ENCODE data around the gene ZNF488. TPM values are rescaled to one million over a fixed set of nuclear protein-coding genes. Genes with fewer than 3 reads are reported as not detected.

The ZNF488 gene
- total RNA-seq, 5 donors from 2014 or later (not counting 1 experiment from before 2014, with no cell fraction given): not detected

- Mint-ChIP-seq H3K27ac (no peak overlapping the region), H3K4me3 (no peak overlapping the region), H3K9me3 (no peaks in the 10 kb centered on the region), H3K36me3 (peaks cover 2% of the 10 kb centered on the region), H3K27me3 (peaks cover 19 to 29% of the 10 kb centered on the region in 2 donors), H3K4me1 (no peaks in the 10 kb centered on the region)
- H3K9me3 ChIP-seq: no peaks in the 10 kb centered on the region
- ChIA-PET CTCF (no interaction called here), POLR2A (no interaction called here)
- H3K4me1 ChIP-seq (ENCODE audit: control insufficient read depth in 1 of 2, extremely low read depth in 1 of 2, insufficient read depth in 2 of 2, low read length in 2 of 2): no peaks in the 10 kb centered on the region
- H3K36me3 ChIP-seq (ENCODE audit: control insufficient read depth in 2 of 2, extremely low read depth in 1 of 2, insufficient read depth in 1 of 2, low read length in 1 of 2): no peaks in the 10 kb centered on the region
- no peak for ATAC-seq (replicated peaks in 1 of 4)
- 89% methylated on average over 3 of the region's 4 CpGs for whole genome bisulfite sequencing (ENCODE audit: insufficient coverage)
- H3K4me3 ChIP-seq (ENCODE audit: control insufficient read depth in 1 of 2, extremely low read depth in 1 of 2, low read length in 1 of 2): no peak overlapping the region
- peaks cover 0 to 18% of the 10 kb centered on the region in 2 experiments for H3K27me3 ChIP-seq (replicated peaks in 1 of 2; ENCODE audit: control insufficient read depth in 2 of 2, extremely low read depth in 1 of 2, insufficient read depth in 2 of 2, low read length in 1 of 2)
- no peak for DNase-seq
- no peak overlapping the region for H3K27ac ChIP-seq (ENCODE audit: low read length)
These were observed 17.1 kb upstream of the ZNF488 start for GRCh38 chr10:47401210-47401609.

GRCh38 chr10:47400786-47401185 lies 16.7 kb upstream of the ZNF488 start:
- Mint-ChIP-seq H3K27ac (no peak overlapping the region), H3K4me1 (no peaks in the 10 kb centered on the region), H3K27me3 (peaks cover 19 to 31% of the 10 kb centered on the region in 2 donors), H3K4me3 (no peak overlapping the region), H3K9me3 (no peaks in the 10 kb centered on the region), H3K36me3 (peaks cover 2% of the 10 kb centered on the region)
- H3K36me3 ChIP-seq (ENCODE audit: control insufficient read depth in 2 of 2, extremely low read depth in 1 of 2, insufficient read depth in 1 of 2, low read length in 1 of 2): no peaks in the 10 kb centered on the region
- no peak overlapping the region for H3K4me3 ChIP-seq (ENCODE audit: control insufficient read depth in 1 of 2, extremely low read depth in 1 of 2, low read length in 1 of 2)
- no peaks in the 10 kb centered on the region for H3K4me1 ChIP-seq (ENCODE audit: control insufficient read depth in 1 of 2, extremely low read depth in 1 of 2, insufficient read depth in 2 of 2, low read length in 2 of 2)
- no peaks in the 10 kb centered on the region for H3K9me3 ChIP-seq
- CTCF ChIA-PET: no interaction called here
- H3K27ac ChIP-seq (ENCODE audit: low read length): no peak overlapping the region
- ATAC-seq (replicated peaks in 1 of 4) (no peak), DNase-seq (no peak)
- H3K27me3 ChIP-seq (replicated peaks in 1 of 2; ENCODE audit: control insufficient read depth in 2 of 2, extremely low read depth in 1 of 2, insufficient read depth in 2 of 2, low read length in 1 of 2): peaks cover 0 to 18% of the 10 kb centered on the region in 2 experiments
- POLR2A ChIA-PET: no interaction called here
- 100% methylated on average over 1 of the region's 3 CpGs for WGBS (ENCODE audit: insufficient coverage)

DNA sequence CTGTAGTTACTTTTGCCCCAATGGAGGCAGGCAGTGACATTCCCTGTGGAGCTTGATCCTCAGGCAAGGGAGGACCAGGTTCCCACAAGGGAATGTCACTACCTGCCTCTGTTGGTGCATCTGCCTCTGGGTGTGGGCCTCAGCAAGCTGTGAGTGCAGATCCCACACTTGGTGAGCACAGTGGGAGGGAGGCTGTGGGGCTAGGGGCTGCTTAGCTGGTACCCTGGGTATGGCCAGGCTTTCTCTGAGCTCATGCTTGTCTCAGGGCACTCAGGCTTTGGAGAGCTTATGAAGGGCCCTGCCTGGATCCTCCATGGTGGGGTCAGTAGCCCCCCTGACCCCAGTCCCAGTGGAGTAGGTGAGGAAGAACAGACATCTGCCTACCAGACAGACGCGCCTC lies 16.2 kb upstream of the ZNF488 start:
- ATAC-seq (replicated peaks in 1 of 4) (no peak), DNase-seq (no peak)
- no peaks in the 10 kb centered on the region for H3K9me3 ChIP-seq
- Mint-ChIP-seq H3K36me3 (peaks cover 2% of the 10 kb centered on the region), H3K27ac (no peak overlapping the region), H3K9me3 (no peaks in the 10 kb centered on the region), H3K4me3 (no peak overlapping the region), H3K27me3 (peaks cover 24 to 35% of the 10 kb centered on the region in 2 donors), H3K4me1 (no peaks in the 10 kb centered on the region)
- CTCF ChIA-PET: no interaction called here
- peaks cover 0 to 20% of the 10 kb centered on the region in 2 experiments for H3K27me3 ChIP-seq (replicated peaks in 1 of 2; ENCODE audit: control insufficient read depth in 2 of 2, extremely low read depth in 1 of 2, insufficient read depth in 2 of 2, low read length in 1 of 2)
- H3K4me1 ChIP-seq (ENCODE audit: control insufficient read depth in 1 of 2, extremely low read depth in 1 of 2, insufficient read depth in 2 of 2, low read length in 2 of 2): no peaks in the 10 kb centered on the region
- no peak overlapping the region for H3K27ac ChIP-seq (ENCODE audit: low read length)
- POLR2A ChIA-PET: no interaction called here
- no peaks in the 10 kb centered on the region for H3K36me3 ChIP-seq (ENCODE audit: control insufficient read depth in 2 of 2, extremely low read depth in 1 of 2, insufficient read depth in 1 of 2, low read length in 1 of 2)
- no peak overlapping the region for H3K4me3 ChIP-seq (ENCODE audit: control insufficient read depth in 1 of 2, extremely low read depth in 1 of 2, low read length in 1 of 2)
- WGBS (ENCODE audit: insufficient coverage): no CpG with 5 or more reads among the region's 2 CpGs

GRCh38 chr10:47397256-47397655 lies 13.2 kb upstream of the ZNF488 start:
- ChIA-PET POLR2A (no interaction called here), CTCF (no interaction called here)
- no peak overlapping the region for H3K4me3 Mint-ChIP-seq
- peaks cover 0 to 15% of the 10 kb centered on the region in 2 experiments for H3K27me3 ChIP-seq (replicated peaks in 1 of 2; ENCODE audit: control insufficient read depth in 2 of 2, extremely low read depth in 1 of 2, insufficient read depth in 2 of 2, low read length in 1 of 2)
- H3K9me3 Mint-ChIP-seq: no peaks in the 10 kb centered on the region
- H3K27ac ChIP-seq (ENCODE audit: low read length): no peak overlapping the region
- peaks cover 28 to 43% of the 10 kb centered on the region in 2 donors for H3K27me3 Mint-ChIP-seq
- no peaks in the 10 kb centered on the region for H3K36me3 Mint-ChIP-seq
- no peaks in the 10 kb centered on the region for H3K4me1 ChIP-seq (ENCODE audit: control insufficient read depth in 1 of 2, extremely low read depth in 1 of 2, insufficient read depth in 2 of 2, low read length in 2 of 2)
- H3K4me3 ChIP-seq (ENCODE audit: control insufficient read depth in 1 of 2, extremely low read depth in 1 of 2, low read length in 1 of 2): no peak overlapping the region
- ATAC-seq (replicated peaks in 1 of 4) (no peak), DNase-seq (no peak)
- no peak overlapping the region for H3K27ac Mint-ChIP-seq
- no peaks in the 10 kb centered on the region for H3K4me1 Mint-ChIP-seq
- no peaks in the 10 kb centered on the region for H3K36me3 ChIP-seq (ENCODE audit: control insufficient read depth in 2 of 2, extremely low read depth in 1 of 2, insufficient read depth in 1 of 2, low read length in 1 of 2)
- H3K9me3 ChIP-seq: no peaks in the 10 kb centered on the region
- no CpG with 5 or more reads among the region's 6 CpGs for WGBS (ENCODE audit: insufficient coverage)

- Mint-ChIP-seq H3K4me1 (no peaks in the 10 kb centered on the region), H3K27ac (no peak overlapping the region), H3K36me3 (no peaks in the 10 kb centered on the region), H3K4me3 (no peak overlapping the region), H3K9me3 (no peaks in the 10 kb centered on the region), H3K27me3 (peaks cover 28 to 39% of the 10 kb centered on the region in 2 donors)
- no peaks in the 10 kb centered on the region for H3K4me1 ChIP-seq (ENCODE audit: control insufficient read depth in 1 of 2, extremely low read depth in 1 of 2, insufficient read depth in 2 of 2, low read length in 2 of 2)
- DNase-seq: no peak
- ChIA-PET POLR2A (no interaction called here), CTCF (no interaction called here)
- H3K4me3 ChIP-seq (ENCODE audit: control insufficient read depth in 1 of 2, extremely low read depth in 1 of 2, low read length in 1 of 2): no peak overlapping the region
- H3K27me3 ChIP-seq (replicated peaks in 1 of 2; ENCODE audit: control insufficient read depth in 2 of 2, extremely low read depth in 1 of 2, insufficient read depth in 2 of 2, low read length in 1 of 2): peaks cover 0 to 10% of the 10 kb centered on the region in 2 experiments
- no peak for ATAC-seq (replicated peaks in 1 of 4)
- H3K36me3 ChIP-seq (ENCODE audit: control insufficient read depth in 2 of 2, extremely low read depth in 1 of 2, insufficient read depth in 1 of 2, low read length in 1 of 2): no peaks in the 10 kb centered on the region
- H3K9me3 ChIP-seq: no peaks in the 10 kb centered on the region
- no peak overlapping the region for H3K27ac ChIP-seq (ENCODE audit: low read length)
These were observed 12.2 kb upstream of the ZNF488 start for GRCh38 chr10:47396311-47396717.

- peaks cover 16 to 19% of the 10 kb centered on the region in 2 donors for H3K27me3 Mint-ChIP-seq
- no peaks in the 10 kb centered on the region for H3K9me3 ChIP-seq
- no CpG with 5 or more reads among the region's 3 CpGs for WGBS (ENCODE audit: insufficient coverage)
- H3K4me1 ChIP-seq (ENCODE audit: control insufficient read depth in 1 of 2, extremely low read depth in 1 of 2, insufficient read depth in 2 of 2, low read length in 2 of 2): peaks cover 0 to 2% of the 10 kb centered on the region in 2 experiments
- peaks cover 4% of the 10 kb centered on the region in 3 donors for H3K4me1 Mint-ChIP-seq
- ChIA-PET POLR2A (no interaction called here), CTCF (no interaction called here)
- H3K4me3 ChIP-seq (ENCODE audit: control insufficient read depth in 1 of 2, extremely low read depth in 1 of 2, low read length in 1 of 2): no peak overlapping the region
- no peaks in the 10 kb centered on the region for H3K36me3 Mint-ChIP-seq
- H3K27ac Mint-ChIP-seq: no peak overlapping the region
- no peaks in the 10 kb centered on the region for H3K9me3 Mint-ChIP-seq
- H3K4me3 Mint-ChIP-seq: no peak overlapping the region
- no peaks in the 10 kb centered on the region for H3K36me3 ChIP-seq (ENCODE audit: control insufficient read depth in 2 of 2, extremely low read depth in 1 of 2, insufficient read depth in 1 of 2, low read length in 1 of 2)
- ATAC-seq (replicated peaks in 1 of 4) (no peak), DNase-seq (no peak)
- peaks cover 0 to 10% of the 10 kb centered on the region in 2 experiments for H3K27me3 ChIP-seq (replicated peaks in 1 of 2; ENCODE audit: control insufficient read depth in 2 of 2, extremely low read depth in 1 of 2, insufficient read depth in 2 of 2, low read length in 1 of 2)
- H3K27ac ChIP-seq (ENCODE audit: low read length): no peak overlapping the region
These were observed 5.5 kb upstream of the ZNF488 start for GRCh38 chr10:47389619-47390018.

DNA sequence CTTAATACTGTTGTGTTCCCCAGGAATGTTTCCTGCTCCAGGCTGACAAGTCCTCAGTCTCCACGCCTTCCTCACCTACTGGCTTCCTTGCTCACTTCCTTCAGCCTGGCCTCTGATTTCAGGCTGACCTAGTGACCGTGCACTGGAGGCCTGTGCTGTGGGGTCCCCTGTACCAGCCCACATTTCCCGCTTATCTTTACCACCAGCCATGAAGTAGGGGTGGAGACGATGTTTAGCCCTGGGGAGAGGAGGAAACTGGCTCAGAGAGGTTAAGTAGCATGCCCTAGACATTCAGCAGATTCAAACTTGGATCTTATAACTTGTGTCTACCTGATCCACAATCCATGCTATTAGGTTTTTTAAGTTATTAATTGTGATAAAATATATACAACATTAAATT lies 4.8 kb upstream of the ZNF488 start:
- Mint-ChIP-seq H3K4me3 (no peak overlapping the region), H3K27ac (no peak overlapping the region), H3K27me3 (peaks cover 13 to 17% of the 10 kb centered on the region in 2 donors), H3K4me1 (peaks cover 6 to 8% (median 6%) of the 10 kb centered on the region in 3 donors), H3K9me3 (no peaks in the 10 kb centered on the region), H3K36me3 (no peaks in the 10 kb centered on the region)
- H3K4me1 ChIP-seq (ENCODE audit: control insufficient read depth in 1 of 2, extremely low read depth in 1 of 2, insufficient read depth in 2 of 2, low read length in 2 of 2): peaks cover 0 to 5% of the 10 kb centered on the region in 2 experiments
- H3K27ac ChIP-seq (ENCODE audit: low read length): no peak overlapping the region
- H3K4me3 ChIP-seq (ENCODE audit: control insufficient read depth in 1 of 2, extremely low read depth in 1 of 2, low read length in 1 of 2): no peak overlapping the region
- no peaks in the 10 kb centered on the region for H3K36me3 ChIP-seq (ENCODE audit: control insufficient read depth in 2 of 2, extremely low read depth in 1 of 2, insufficient read depth in 1 of 2, low read length in 1 of 2)
- H3K27me3 ChIP-seq (replicated peaks in 1 of 2; ENCODE audit: control insufficient read depth in 2 of 2, extremely low read depth in 1 of 2, insufficient read depth in 2 of 2, low read length in 1 of 2): peaks cover 0 to 15% of the 10 kb centered on the region in 2 experiments
- ATAC-seq (replicated peaks in 1 of 4) (no peak), DNase-seq (no peak)
- CTCF ChIA-PET: no interaction called here
- H3K9me3 ChIP-seq: no peaks in the 10 kb centered on the region
- POLR2A ChIA-PET: no interaction called here
- WGBS (ENCODE audit: insufficient coverage): no CpG with 5 or more reads among the region's 4 CpGs
